PC-9 (cell line): ENCODE results near the gene UPB1. TPM values are rescaled to one million over a fixed set of nuclear protein-coding genes. Genes with fewer than 3 reads are reported as not detected.

Experiments used
- BruUV-seq: library from RNA; stranded (reverse); fragments of 400-500 nt; replicated peaks from 2 replicates; lab custom pipeline; 2021; lab: Mats Ljungman, UMichigan
- CTCF ChIA-PET: fragments of 300-600 bp; sonication (Branson Sonifier 250); formaldehyde crosslinking; loops from one replicate; lab custom pipeline; 2022; ENCODE audit warnings: antibody characterized with exemption; lab: Charles Lee
- POLR2A ChIA-PET: fragments of 300-600 bp; sonication (Branson Sonifier 250); formaldehyde crosslinking; loops from one replicate; lab custom pipeline; 2022; ENCODE audit warnings: antibody characterized with exemption; ENCODE audit not compliant: unreplicated experiment; lab: Charles Lee
- DNase-seq, 2 experiments: peaks; one replicate each; pipeline versions ENCODE4 v3.0.0 to v3.0.0-alpha.2; 2015 to 2022; ENCODE audit warnings: mixed read lengths in 1 of 2
- H2AFZ ChIP-seq: fragments of 200-600 bp; sonication (generic); 2 replicates; pipeline ENCODE4 v1.8.1; 2017; ENCODE audit warnings: antibody characterized with exemption
- H3F3A ChIP-seq: fragments of 200-600 bp; sonication (generic); 2 replicates; pipeline ENCODE4 v1.8.1; 2017; ENCODE audit warnings: antibody characterized with exemption, mild to moderate bottlenecking, low read depth; ENCODE audit not compliant: insufficient read depth
- H3K27ac ChIP-seq: fragments of 200-600 bp; sonication (generic); 2 replicates; pipeline ENCODE4 v1.6.1; 2016; ENCODE audit warnings: mixed run types
- H3K27me3 ChIP-seq: fragments of 200-600 bp; sonication (generic); 2 replicates; pipeline ENCODE4 v1.6.1; 2016; ENCODE audit warnings: low read depth, mixed run types; ENCODE audit not compliant: insufficient read depth
- H3K36me3 ChIP-seq: fragments of 200-600 bp; sonication (generic); 2 replicates; pipeline ENCODE4 v1.6.1; 2016; ENCODE audit warnings: low read depth, mixed run types
- H3K4me1 ChIP-seq: fragments of 200-600 bp; sonication (generic); replicated peaks from 2 replicates; pipeline ENCODE4 v1.6.1; 2016; ENCODE audit warnings: mixed run types; ENCODE audit not compliant: insufficient read depth
- H3K4me2 ChIP-seq: fragments of 200-600 bp; sonication (generic); 2 replicates; pipeline ENCODE4 v1.6.1; 2017; ENCODE audit warnings: mixed run types
- H3K4me3 ChIP-seq: fragments of 200-600 bp; sonication (generic); 2 replicates; pipeline ENCODE4 v1.6.1; 2016; ENCODE audit warnings: mixed run types
- H3K79me2 ChIP-seq: fragments of 200-600 bp; sonication (generic); 2 replicates; pipeline ENCODE4 v1.6.1; 2017; ENCODE audit warnings: low read depth, mixed run types
- H3K9me2 ChIP-seq: fragments of 200-600 bp; sonication (generic); 2 replicates; pipeline ENCODE4 v1.8.1; 2017; ENCODE audit warnings: mild to moderate bottlenecking; ENCODE audit not compliant: insufficient read depth
- H3K9me3 ChIP-seq: fragments of 200-600 bp; sonication (generic); 2 replicates; pipeline ENCODE4 v1.8.1; 2016; ENCODE audit warnings: low read depth; ENCODE audit not compliant: insufficient read depth
- H4K20me1 ChIP-seq: fragments of 200-600 bp; sonication (generic); 2 replicates; pipeline ENCODE4 v1.8.1; 2017; ENCODE audit not compliant: insufficient read depth
- CTCF ChIP-seq: fragments of 200-600 bp; sonication (generic); conservative IDR thresholded peaks from 2 replicates; pipeline ENCODE4 v1.6.1; 2017; ENCODE audit warnings: mixed run types, antibody characterized with exemption, mild to moderate bottlenecking, moderate library complexity
- EZH2 ChIP-seq: fragments of 200-600 bp; sonication (generic); IDR thresholded peaks from 2 replicates; pipeline ENCODE4 v1.8.0; 2017; ENCODE audit warnings: antibody characterized with exemption, low read depth
- intact Hi-C: fragments of 100-400 bp; cut with micrococcal nuclease; formaldehyde crosslinking; loops from one replicate; pipeline ENCODE4 v1.10.0; 2022; ENCODE audit not compliant: unreplicated experiment
- total RNA-seq: library from RNA; stranded (reverse); gene quantifications from 2 replicates; pipeline ENCODE4 v1.2.3, GENCODE V29; 2021

UPB1 gene
- total RNA-seq, 1 experiment from 2014 or later: 0.17 TPM

- intact Hi-C loops: no loop called here
- no peak for DNase-seq
- H3K4me3 ChIP-seq: no peak overlapping the region
- ChIA-PET CTCF (interaction anchor here (0.5 kb wide), 1 partner anchor 30 kb away, joined by 3 read pairs; no protein-coding TSS in a partner anchor), POLR2A (no interaction called here)
- H3K4me2 ChIP-seq: no peak overlapping the region
- no peak for TF ChIP-seq CTCF
- no peak for TF ChIP-seq EZH2
- H3K9me2 ChIP-seq: no peaks in the 10 kb centered on the region
- H2AFZ ChIP-seq: no peak overlapping the region
- H4K20me1 ChIP-seq: no peaks in the 10 kb centered on the region
- no peaks in the 10 kb centered on the region for H3K27me3 ChIP-seq
- H3K4me1 ChIP-seq: no peaks in the 10 kb centered on the region
- no peaks in the 10 kb centered on the region for H3K36me3 ChIP-seq
- H3K9me3 ChIP-seq: no peaks in the 10 kb centered on the region
- no peaks in the 10 kb centered on the region for H3K79me2 ChIP-seq
- H3F3A ChIP-seq: no peaks in the 10 kb centered on the region
- no TSS peak for BruUV-seq
- no peak overlapping the region for H3K27ac ChIP-seq
These were observed 188 bp downstream of the UPB1 start for GRCh38 chr22:24495365-24495675.

- H3K4me3 ChIP-seq: no peak overlapping the region
- POLR2A ChIA-PET: no interaction called here
- no peak for TF ChIP-seq CTCF
- TF ChIP-seq EZH2: no peak
- CTCF ChIA-PET: no interaction called here
- no peak overlapping the region for H2AFZ ChIP-seq
- no peaks in the 10 kb centered on the region for H3K27me3 ChIP-seq
- no peaks in the 10 kb centered on the region for H3F3A ChIP-seq
- no peaks in the 10 kb centered on the region for H3K79me2 ChIP-seq
- intact Hi-C loops: no loop called here
- no peak for DNase-seq
- H3K9me2 ChIP-seq: no peaks in the 10 kb centered on the region
- no peaks in the 10 kb centered on the region for H3K9me3 ChIP-seq
- no peaks in the 10 kb centered on the region for H4K20me1 ChIP-seq
- no peak overlapping the region for H3K27ac ChIP-seq
- no peaks in the 10 kb centered on the region for H3K36me3 ChIP-seq
- H3K4me2 ChIP-seq: no peak overlapping the region
- H3K4me1 ChIP-seq: no peaks in the 10 kb centered on the region
- BruUV-seq: no TSS peak
These were observed 1.1 kb downstream of the UPB1 start for GRCh38 chr22:24496234-24496633.

GRCh38 chr22:24496661-24497060 is 1.5 kb downstream of the UPB1 start:
- no peaks in the 10 kb centered on the region for H4K20me1 ChIP-seq
- no peak for TF ChIP-seq EZH2
- no peaks in the 10 kb centered on the region for H3K79me2 ChIP-seq
- H3K4me1 ChIP-seq: no peaks in the 10 kb centered on the region
- intact Hi-C loops: no loop called here
- no peak for DNase-seq
- H3K27me3 ChIP-seq: no peaks in the 10 kb centered on the region
- BruUV-seq: no TSS peak
- H3F3A ChIP-seq: no peaks in the 10 kb centered on the region
- no peaks in the 10 kb centered on the region for H3K9me2 ChIP-seq
- H2AFZ ChIP-seq: no peak overlapping the region
- no peaks in the 10 kb centered on the region for H3K9me3 ChIP-seq
- H3K36me3 ChIP-seq: no peaks in the 10 kb centered on the region
- no peak overlapping the region for H3K4me3 ChIP-seq
- CTCF ChIA-PET: interaction anchor here (0.7 kb wide), 1 partner anchor 28 kb away, joined by 3 read pairs; no protein-coding TSS in a partner anchor
- H3K4me2 ChIP-seq: no peak overlapping the region
- no peak overlapping the region for H3K27ac ChIP-seq
- POLR2A ChIA-PET: no interaction called here

GRCh38 chr22:24497841-24498258 is 2.7 kb downstream of the UPB1 start:
- no peaks in the 10 kb centered on the region for H3K27me3 ChIP-seq
- H3K79me2 ChIP-seq: no peaks in the 10 kb centered on the region
- H3K36me3 ChIP-seq: no peaks in the 10 kb centered on the region
- no peak for TF ChIP-seq EZH2
- no peak for TF ChIP-seq CTCF
- no peaks in the 10 kb centered on the region for H3K9me3 ChIP-seq
- no TSS peak for BruUV-seq
- no peak overlapping the region for H3K4me2 ChIP-seq
- ChIA-PET POLR2A (no interaction called here), CTCF (no interaction called here)
- intact Hi-C loops: no loop called here
- no peak overlapping the region for H3K27ac ChIP-seq
- H3F3A ChIP-seq: no peaks in the 10 kb centered on the region
- no peaks in the 10 kb centered on the region for H4K20me1 ChIP-seq
- DNase-seq: no peak
- no peak overlapping the region for H3K4me3 ChIP-seq
- H3K9me2 ChIP-seq: no peaks in the 10 kb centered on the region
- no peak overlapping the region for H2AFZ ChIP-seq
- H3K4me1 ChIP-seq: peaks cover 7% of the 10 kb centered on the region; the same call in 1 of the 2 replicates
